Activated naive CD4-positive, alpha-beta T cell treated with anti-CD3 and anti-CD28 coated beads, Interleukin-2, amount 50 U/mL, for 24 hours (primary cell): ENCODE data around the gene ELP4.
A peak's percentile ranks its signal among the peaks of the same experiment; 100 is the strongest.

ENCODE experiments used
- H3K27ac Mint-ChIP-seq: one replicate; pipeline ENCODE4 v1.8.0; 2021; ENCODE audit warnings: mild to moderate bottlenecking, mixed read lengths
- H3K27me3 Mint-ChIP-seq: one replicate; pipeline ENCODE4 v1.8.0; 2021; ENCODE audit warnings: mixed read lengths
- H3K36me3 Mint-ChIP-seq: one replicate; pipeline ENCODE4 v1.8.0; 2021; ENCODE audit warnings: mixed read lengths
- H3K4me1 Mint-ChIP-seq: one replicate; pipeline ENCODE4 v1.8.0; 2021; ENCODE audit warnings: mixed read lengths
- H3K4me3 Mint-ChIP-seq: one replicate; pipeline ENCODE4 v1.8.0; 2021; ENCODE audit warnings: mild to moderate bottlenecking, mixed read lengths
- H3K9me3 Mint-ChIP-seq: one replicate; pipeline ENCODE4 v1.8.0; 2021; ENCODE audit warnings: mixed read lengths

The ELP4 gene

GRCh38 chr11:31817054-31817620 is 307.6 kb downstream of the ELP4 start:
- Mint-ChIP-seq H3K9me3 (peaks cover 5% of the 10 kb centered on the region), H3K27ac (no peak overlapping the region), H3K4me3 (peak overlapping the region; percentile 66), H3K36me3 (peaks cover 5% of the 10 kb centered on the region), H3K4me1 (peaks cover 35% of the 10 kb centered on the region), H3K27me3 (peaks cover 53% of the 10 kb centered on the region)

GRCh38 chr11:31817621-31818424 is 308.3 kb downstream of the ELP4 start:
- H3K27ac Mint-ChIP-seq, result no peak overlapping the region
- H3K27me3 Mint-ChIP-seq, result peaks cover 52% of the 10 kb centered on the region
- H3K4me1 Mint-ChIP-seq, result peaks cover 29% of the 10 kb centered on the region
- H3K4me3 Mint-ChIP-seq, result peak overlapping the region; percentile 66
- peaks cover 5% of the 10 kb centered on the region for H3K9me3 Mint-ChIP-seq
- peaks cover 3% of the 10 kb centered on the region for H3K36me3 Mint-ChIP-seq

DNA sequence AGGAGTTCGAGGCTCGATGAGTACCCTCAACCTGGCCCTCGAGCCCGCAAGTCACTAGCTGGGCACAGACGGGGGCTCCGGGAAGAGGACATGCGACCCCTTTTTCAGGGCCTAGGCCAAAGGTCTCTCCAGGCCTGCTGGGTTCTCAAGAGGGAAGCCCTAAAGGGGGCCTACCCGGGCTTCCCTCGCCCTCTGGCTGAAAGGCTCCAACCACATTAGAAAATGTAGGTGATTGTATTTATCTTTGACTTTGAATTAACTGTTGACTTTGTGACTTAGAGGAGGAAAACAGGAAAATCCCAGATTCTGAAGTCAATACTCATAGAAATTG is 308.8 kb downstream of the ELP4 start:
- H3K36me3 Mint-ChIP-seq, result peaks cover 3% of the 10 kb centered on the region
- H3K4me3 Mint-ChIP-seq, result peak overlapping the region; percentile 47
- peaks cover 57% of the 10 kb centered on the region for H3K27me3 Mint-ChIP-seq
- H3K27ac Mint-ChIP-seq, result no peak overlapping the region
- peaks cover 27% of the 10 kb centered on the region for H3K4me1 Mint-ChIP-seq
- H3K9me3 Mint-ChIP-seq, result peaks cover 5% of the 10 kb centered on the region

DNA sequence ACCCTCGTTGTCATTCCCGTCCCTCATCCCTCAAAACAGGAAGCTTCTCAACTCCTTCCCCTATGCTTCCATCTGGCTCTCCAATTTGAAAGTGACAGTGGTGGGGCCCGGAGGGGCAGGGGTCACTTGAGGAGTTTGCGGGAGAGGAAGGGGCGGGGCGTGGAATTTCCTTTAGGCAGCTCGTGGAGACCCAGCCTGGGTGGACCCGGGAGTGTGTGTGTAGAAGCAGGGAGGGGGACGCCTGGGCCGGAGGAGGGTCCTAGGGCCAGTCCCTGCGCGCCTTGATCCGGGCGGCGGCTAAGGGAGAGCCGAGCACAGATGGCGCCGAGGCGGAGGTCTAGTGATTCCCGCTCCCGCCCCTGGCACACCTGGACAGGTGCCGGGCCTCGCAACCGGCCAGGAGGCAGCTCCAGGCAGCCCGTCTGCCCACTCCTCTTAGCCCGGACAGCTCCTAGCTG is 309.3 kb downstream of the ELP4 start:
- peaks cover 5% of the 10 kb centered on the region for H3K9me3 Mint-ChIP-seq
- H3K27ac Mint-ChIP-seq, result no peak overlapping the region
- H3K27me3 Mint-ChIP-seq, result peaks cover 57% of the 10 kb centered on the region

DNA sequence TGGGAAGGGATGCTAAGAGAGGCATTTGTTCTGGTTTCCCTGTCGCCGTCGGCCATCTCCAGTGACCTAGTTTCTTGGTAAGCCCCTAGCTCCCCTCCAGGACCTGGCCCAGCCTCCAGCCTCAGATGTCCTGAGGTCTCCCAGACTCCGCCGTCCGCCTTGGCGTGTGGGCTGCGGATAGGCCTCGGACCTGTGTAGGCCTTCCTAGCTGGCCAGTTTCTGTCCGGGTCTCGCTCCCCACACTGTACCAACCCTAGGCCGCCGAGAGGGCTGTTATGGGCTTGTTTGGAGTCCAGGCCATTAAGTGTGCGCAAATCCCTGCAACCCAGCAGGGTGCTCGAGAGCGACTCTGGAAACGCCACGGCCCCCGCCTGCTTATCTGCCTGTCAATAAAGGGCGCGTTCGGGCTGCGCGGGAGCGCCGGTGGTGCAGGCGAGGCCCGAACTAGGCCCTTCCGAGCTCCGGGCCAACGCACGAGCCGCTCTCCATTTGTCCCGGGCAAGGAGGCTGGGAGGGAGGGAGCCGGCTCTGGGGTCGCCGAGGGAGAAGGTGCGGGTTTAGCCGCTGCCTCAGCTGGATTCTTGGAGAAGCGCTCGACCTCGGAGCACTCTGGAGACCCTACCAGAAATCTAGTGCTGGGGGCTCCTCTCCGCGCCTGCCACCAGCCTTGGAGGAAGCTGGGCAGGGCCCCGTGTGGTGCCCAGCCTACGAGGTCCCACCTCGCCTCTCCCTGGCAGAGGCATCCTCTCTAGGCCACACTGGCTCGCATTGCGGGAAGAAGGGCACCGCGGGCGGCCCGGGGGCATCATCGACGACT is 310.3 kb downstream of the ELP4 start:
- H3K4me1 Mint-ChIP-seq, result peaks cover 20% of the 10 kb centered on the region
- no peak overlapping the region for H3K27ac Mint-ChIP-seq
- H3K9me3 Mint-ChIP-seq, result peaks cover 5% of the 10 kb centered on the region
- peaks cover 60% of the 10 kb centered on the region for H3K27me3 Mint-ChIP-seq
- H3K36me3 Mint-ChIP-seq, result peaks cover 3% of the 10 kb centered on the region
- no peak overlapping the region for H3K4me3 Mint-ChIP-seq

More for the DNA sequence above, 309.3 kb downstream of the ELP4 start:
- Mint-ChIP-seq H3K4me3 (no peak overlapping the region), H3K36me3 (peaks cover 3% of the 10 kb centered on the region), H3K4me1 (peaks cover 23% of the 10 kb centered on the region)

DNA sequence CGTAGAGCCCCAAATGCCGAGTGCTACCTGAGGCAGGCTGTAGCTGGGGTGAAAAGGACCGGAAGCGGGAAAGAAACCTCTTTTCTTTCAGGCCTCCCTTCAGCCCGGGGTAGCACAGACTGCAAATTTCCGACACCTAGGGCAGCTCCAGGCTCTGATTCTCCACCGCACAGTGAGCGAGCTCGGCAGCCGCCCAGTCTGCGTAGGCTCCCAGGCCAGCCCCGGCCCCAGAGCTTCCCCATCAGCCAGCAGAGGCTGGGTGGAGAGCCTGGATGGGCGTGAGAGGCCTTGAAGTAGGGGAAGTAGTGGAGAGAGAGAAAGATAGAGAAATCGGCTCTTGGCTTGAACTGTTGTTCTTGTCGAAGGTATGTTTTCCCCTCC is 310.9 kb downstream of the ELP4 start:
- Mint-ChIP-seq H3K36me3 (peaks cover 3% of the 10 kb centered on the region), H3K4me1 (peaks cover 18% of the 10 kb centered on the region), H3K9me3 (peaks cover 5% of the 10 kb centered on the region), H3K27me3 (peaks cover 59% of the 10 kb centered on the region), H3K4me3 (no peak overlapping the region), H3K27ac (no peak overlapping the region)

DNA sequence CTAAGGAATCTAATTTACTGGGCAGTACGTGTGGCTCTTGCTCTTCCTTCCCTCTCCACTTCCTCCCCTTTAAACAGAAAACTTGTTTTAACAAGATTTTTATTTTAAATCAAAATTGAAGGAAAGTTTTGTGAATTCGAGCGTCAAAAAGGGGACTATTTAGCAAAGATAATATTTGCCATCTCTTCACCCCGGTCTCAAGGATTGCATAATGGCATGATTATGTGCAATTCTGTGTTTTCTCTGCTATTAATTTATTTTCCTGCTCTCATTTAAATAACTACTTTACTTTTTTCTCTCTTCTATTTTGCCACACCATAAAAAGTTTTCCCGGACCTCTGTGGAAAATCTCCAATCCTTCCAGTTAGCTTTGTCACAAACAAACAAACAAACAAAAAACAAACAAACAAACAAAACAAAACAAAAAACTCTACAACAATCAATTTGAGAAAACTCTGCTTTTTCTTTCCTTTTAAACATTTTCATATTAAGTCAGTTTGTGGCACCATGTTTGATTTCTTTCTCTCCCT is 311.7 kb downstream of the ELP4 start:
- H3K4me1 Mint-ChIP-seq, result peaks cover 15% of the 10 kb centered on the region
- peaks cover 3% of the 10 kb centered on the region for H3K36me3 Mint-ChIP-seq
- H3K4me3 Mint-ChIP-seq, result no peak overlapping the region
- peaks cover 5% of the 10 kb centered on the region for H3K9me3 Mint-ChIP-seq
- no peak overlapping the region for H3K27ac Mint-ChIP-seq
- H3K27me3 Mint-ChIP-seq, result peaks cover 59% of the 10 kb centered on the region

DNA sequence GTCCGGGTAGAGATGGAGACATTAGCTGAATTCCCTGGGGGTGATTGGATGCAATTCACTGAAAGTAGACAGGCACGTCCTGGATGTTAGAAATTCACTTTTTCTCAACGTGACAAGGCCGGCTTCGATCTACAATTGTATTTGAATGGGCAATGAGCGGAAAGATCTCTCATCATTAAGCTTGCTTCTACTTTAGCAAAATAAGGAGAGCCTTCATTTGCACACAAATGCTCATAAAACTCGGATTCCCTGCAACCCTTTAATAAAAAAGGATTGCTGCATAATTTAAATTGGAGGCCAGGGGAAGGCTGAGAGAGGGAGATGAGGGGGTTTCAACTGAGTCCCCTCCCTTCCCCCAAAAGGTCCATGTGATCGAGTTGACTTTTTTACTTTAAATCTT is 312.2 kb downstream of the ELP4 start:
- no peak overlapping the region for H3K27ac Mint-ChIP-seq
- H3K36me3 Mint-ChIP-seq, result peaks cover 3% of the 10 kb centered on the region
- peaks cover 63% of the 10 kb centered on the region for H3K27me3 Mint-ChIP-seq
- peaks cover 17% of the 10 kb centered on the region for H3K4me1 Mint-ChIP-seq
- no peak overlapping the region for H3K4me3 Mint-ChIP-seq
- peaks cover 5% of the 10 kb centered on the region for H3K9me3 Mint-ChIP-seq

DNA sequence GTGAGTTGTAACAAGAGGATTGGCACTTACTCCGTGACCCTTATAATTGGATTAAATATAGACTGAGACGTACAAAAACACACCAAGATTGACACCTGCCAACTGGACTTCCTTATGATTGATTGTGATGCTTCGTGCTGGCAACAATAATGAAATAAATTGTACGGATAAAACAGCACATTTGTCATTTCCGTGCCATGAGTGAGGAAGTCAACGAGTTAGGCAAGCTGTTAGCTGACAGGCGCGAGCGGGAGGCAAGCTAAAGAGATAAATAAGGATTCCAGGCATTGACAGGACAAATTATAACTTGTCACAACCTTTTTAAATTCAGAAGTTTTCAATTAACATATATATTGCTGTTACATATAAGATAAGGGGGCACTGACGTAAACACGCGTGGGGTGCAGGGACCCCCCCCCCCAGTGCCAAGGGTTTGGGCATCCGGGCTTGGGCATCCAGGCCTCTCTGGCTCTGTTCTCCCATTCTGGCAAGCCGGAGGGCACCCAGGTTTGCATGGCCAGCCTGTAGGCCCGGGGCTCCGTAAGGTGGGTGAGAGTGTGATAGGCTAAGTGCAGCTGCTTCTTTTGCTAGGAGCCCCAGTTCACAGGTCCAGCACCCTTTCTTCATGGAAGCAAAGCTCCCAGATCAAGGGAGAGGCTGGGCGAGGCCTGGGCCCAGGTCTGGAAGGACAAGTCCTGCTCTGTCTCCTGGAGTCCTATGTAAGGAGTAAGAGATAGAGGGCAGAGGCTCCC is 312.8 kb downstream of the ELP4 start:
- Mint-ChIP-seq H3K27ac (no peak overlapping the region), H3K4me1 (peaks cover 14% of the 10 kb centered on the region), H3K27me3 (peaks cover 62% of the 10 kb centered on the region), H3K4me3 (no peak overlapping the region), H3K9me3 (peaks cover 5% of the 10 kb centered on the region), H3K36me3 (peaks cover 3% of the 10 kb centered on the region)

DNA sequence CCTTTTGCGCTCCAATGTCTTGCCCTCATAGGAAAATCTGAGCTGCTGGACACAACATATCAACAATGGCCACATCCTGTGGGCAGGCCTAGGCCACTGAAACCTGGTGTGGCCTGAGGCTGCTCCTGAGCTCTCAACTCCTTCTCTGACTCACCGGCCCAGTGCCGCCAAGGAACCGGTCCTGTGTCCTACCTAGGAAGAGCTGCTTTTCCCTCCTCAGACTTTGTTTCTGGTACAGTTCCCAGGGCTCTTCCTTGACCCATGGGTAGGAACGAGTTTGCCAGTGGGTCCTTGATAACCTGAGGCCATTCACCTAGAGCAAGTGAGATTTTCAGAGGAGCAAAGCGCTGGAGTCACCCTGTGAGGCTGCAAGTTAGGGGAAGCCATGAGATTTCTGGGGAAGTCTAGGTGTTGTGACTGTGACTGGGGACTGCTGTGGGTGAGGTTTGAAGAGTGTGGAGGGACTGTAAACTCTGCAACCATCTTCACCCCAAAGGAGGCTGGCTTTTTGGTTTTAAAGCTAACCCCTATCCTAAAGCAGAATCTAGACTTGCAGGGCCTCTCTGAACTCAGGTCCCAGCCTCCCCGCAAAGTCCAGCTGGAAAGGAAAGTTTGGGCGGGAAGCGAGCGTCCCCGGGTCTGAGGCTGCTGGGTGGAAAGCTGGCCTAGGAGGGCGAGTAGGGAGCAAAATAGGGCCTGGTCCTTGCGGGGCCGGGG is 313.5 kb downstream of the ELP4 start:
- Mint-ChIP-seq H3K27ac (no peak overlapping the region), H3K4me3 (no peak overlapping the region), H3K9me3 (peaks cover 5% of the 10 kb centered on the region), H3K4me1 (peaks cover 21% of the 10 kb centered on the region), H3K27me3 (peaks cover 66% of the 10 kb centered on the region), H3K36me3 (peaks cover 3% of the 10 kb centered on the region)

- no peak overlapping the region for H3K27ac Mint-ChIP-seq
Measured at GRCh38 chr11:31823644-31824331, 314.2 kb downstream of the ELP4 start.

DNA sequence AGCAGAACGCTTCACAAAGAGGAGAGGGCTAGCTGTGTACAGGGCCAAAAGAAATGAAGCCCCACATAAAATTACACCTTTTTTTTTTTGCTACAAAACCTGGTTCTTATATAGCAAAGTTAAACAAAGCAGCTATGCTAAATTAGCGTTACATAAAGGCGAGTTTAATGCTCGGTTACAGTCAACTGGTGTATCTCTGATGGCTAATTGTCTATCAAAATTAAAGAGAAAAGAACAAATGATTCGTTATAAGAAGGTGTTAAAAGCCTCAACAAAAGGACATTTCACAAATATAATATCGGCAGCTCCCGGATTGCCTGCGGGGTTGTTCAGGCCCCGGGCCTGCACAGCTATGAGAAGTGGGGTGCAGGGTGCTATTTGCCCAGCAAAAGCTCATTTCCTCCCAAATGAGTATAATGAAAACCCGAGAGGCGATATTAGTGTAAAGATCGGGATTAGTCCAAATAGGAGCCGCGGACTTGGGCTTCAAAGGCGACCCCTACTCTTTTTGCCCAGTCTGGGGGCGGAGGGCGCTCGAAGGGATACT is 314.8 kb downstream of the ELP4 start:
- peaks cover 22% of the 10 kb centered on the region for H3K4me1 Mint-ChIP-seq
- no peak overlapping the region for H3K4me3 Mint-ChIP-seq
- H3K36me3 Mint-ChIP-seq, result peaks cover 3% of the 10 kb centered on the region
- peaks cover 5% of the 10 kb centered on the region for H3K9me3 Mint-ChIP-seq
- peaks cover 67% of the 10 kb centered on the region for H3K27me3 Mint-ChIP-seq
- H3K27ac Mint-ChIP-seq, result peak overlapping the region; percentile 80

More at GRCh38 chr11:31823644-31824331, 314.2 kb downstream of the ELP4 start:
- Mint-ChIP-seq H3K27me3 (peaks cover 66% of the 10 kb centered on the region), H3K9me3 (peaks cover 5% of the 10 kb centered on the region), H3K36me3 (peaks cover 3% of the 10 kb centered on the region), H3K4me3 (no peak overlapping the region), H3K4me1 (peaks cover 22% of the 10 kb centered on the region)

DNA sequence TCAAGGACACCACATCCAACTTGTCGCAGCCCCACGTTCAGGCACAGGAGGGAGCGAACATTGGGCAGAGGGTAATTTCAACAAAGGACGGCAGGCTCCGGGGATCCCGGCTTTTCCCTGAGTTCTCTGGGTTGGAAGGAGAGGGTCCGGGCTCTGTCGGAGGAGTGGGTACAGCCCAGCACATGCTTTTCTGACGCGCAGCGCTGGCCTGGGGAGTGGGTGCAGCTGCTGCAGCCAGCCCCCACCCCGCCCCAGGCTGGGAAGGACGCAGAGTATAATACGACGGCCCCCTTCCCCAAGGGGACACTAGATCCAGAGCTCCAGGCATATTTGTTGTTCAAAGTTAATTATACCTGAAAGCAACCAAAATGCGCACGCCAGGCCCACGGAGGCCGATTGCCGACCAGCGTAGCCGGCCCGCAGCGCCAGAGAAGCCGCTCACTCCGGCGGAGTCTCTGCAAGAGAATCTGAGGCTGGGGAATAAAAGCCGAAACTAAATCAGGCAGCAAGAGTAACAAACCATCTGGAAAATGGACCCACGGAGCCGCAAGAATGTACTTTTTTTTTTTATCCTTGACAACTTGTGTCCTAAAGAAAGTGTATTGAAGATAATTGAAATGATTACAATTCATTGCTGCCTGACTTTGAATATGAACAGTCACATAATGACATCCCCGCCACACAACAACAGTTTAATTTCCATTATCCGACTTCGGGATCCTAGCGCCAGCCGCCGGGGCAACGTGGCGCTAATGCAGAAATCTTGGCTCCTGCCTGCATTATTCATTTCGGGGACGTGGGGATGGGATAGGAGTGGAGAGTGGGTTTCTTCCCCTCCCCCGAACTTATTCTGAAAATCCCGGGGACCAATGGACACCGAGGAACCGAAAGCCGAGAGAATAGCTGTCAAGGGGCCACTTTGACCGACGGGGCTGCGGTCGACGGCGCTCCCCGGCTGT is 315.6 kb downstream of the ELP4 start:
- Mint-ChIP-seq H3K4me3 (no peak overlapping the region), H3K9me3 (peaks cover 5% of the 10 kb centered on the region), H3K27me3 (peaks cover 68% of the 10 kb centered on the region), H3K27ac (peak overlapping the region; percentile 80), H3K4me1 (peaks cover 22% of the 10 kb centered on the region), H3K36me3 (peaks cover 3% of the 10 kb centered on the region)
